A549 (cell line): ENCODE measurements around the gene DPY19L1.
"Not testable (repeated sequence)": the region's sequence is repeated elsewhere in the genome, so short reads cannot be mapped to it uniquely, and the experiment has no call there.

Source experiments
- EP300 ChIP-seq, 2 experiments: fragments of >200 bp; sonication (Bioruptor Twin); formaldehyde crosslinking; IDR thresholded peaks; 2 replicates in 1 of 2; 3 replicates in 1 of 2; pipeline ENCODE4 v1.6.1; 2016 to 2017
- FOSL2 ChIP-seq, 2 experiments: fragments of 450-650 bp in 1 of 2; fragments of >200 bp in 1 of 2; sonication (Bioruptor Twin) in 1 of 2; formaldehyde crosslinking; IDR thresholded peaks; 2 replicates each; pipeline versions ENCODE4 v1.5.0 to v1.6.1; 2016 to 2020; ENCODE audit warnings: mild to moderate bottlenecking in 1 of 2, moderate library complexity in 1 of 2
- HOXA7 ChIP-seq: fragments of 250-450 bp; sonication (Bioruptor Pico); IDR thresholded peaks from 2 replicates; pipeline ENCODE4 v1.5.0; 2020; ENCODE audit warnings: mild to moderate bottlenecking, moderate library complexity
- JUNB ChIP-seq: fragments of >200 bp; sonication (Bioruptor Twin); formaldehyde crosslinking; IDR thresholded peaks from 2 replicates; pipeline ENCODE4 v1.6.1; 2016
- POLR2A ChIP-seq: IDR thresholded peaks from 2 replicates; pipeline ENCODE4 v1.6.1; 2012; ENCODE audit warnings: mild to moderate bottlenecking, low read length
- RARB ChIP-seq: fragments of 250-450 bp; sonication (Bioruptor Pico); IDR thresholded peaks from 2 replicates; pipeline ENCODE4 v1.8.0; 2021; ENCODE audit warnings: mild to moderate bottlenecking, moderate library complexity
- TF ChIP-seq, protein P1 (sequence below): fragments of >200 bp; sonication (Bioruptor Twin); formaldehyde crosslinking; IDR thresholded peaks from 3 replicates; pipeline ENCODE4 v1.5.1; 2016
- TF ChIP-seq, protein P2 (sequence below): fragments of 200-600 bp; sonication (generic); IDR thresholded peaks from 2 replicates; pipeline ENCODE4 v1.6.1; 2016; ENCODE audit warnings: antibody characterized with exemption, mild to moderate bottlenecking, moderate library complexity

DNA sequence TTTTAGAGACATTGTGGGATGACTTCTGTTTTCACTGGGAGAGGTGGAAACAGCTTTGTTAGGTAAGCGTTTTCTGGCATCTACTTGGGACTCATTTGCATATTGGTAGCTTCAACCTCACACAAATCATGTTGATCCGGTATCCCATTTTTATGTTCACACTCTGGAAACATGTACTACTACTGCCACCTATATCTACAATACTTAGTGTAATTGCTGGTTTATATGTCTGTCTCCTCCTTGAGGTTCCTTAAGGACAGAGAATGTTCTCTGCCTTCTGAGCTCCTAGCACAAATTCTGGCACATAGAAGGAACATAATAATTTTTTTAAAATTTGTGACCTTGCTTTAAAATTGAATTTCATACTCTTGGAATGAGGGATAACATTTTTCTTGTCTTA lies 28.1 kb upstream of the DPY19L1 start:
- not testable (repeated sequence) for TF ChIP-seq EP300 (IDR thresholded peaks at IDR 0.05); HOXA7 (CRISPR knock-in tag); RARB; POLR2A; FOSL2 (IDR thresholded peaks at IDR 0.05); FOSL2 (CRISPR knock-in tag; IDR thresholded peaks at IDR 0.05); JUNB
- TF ChIP-seq, protein P1, sequence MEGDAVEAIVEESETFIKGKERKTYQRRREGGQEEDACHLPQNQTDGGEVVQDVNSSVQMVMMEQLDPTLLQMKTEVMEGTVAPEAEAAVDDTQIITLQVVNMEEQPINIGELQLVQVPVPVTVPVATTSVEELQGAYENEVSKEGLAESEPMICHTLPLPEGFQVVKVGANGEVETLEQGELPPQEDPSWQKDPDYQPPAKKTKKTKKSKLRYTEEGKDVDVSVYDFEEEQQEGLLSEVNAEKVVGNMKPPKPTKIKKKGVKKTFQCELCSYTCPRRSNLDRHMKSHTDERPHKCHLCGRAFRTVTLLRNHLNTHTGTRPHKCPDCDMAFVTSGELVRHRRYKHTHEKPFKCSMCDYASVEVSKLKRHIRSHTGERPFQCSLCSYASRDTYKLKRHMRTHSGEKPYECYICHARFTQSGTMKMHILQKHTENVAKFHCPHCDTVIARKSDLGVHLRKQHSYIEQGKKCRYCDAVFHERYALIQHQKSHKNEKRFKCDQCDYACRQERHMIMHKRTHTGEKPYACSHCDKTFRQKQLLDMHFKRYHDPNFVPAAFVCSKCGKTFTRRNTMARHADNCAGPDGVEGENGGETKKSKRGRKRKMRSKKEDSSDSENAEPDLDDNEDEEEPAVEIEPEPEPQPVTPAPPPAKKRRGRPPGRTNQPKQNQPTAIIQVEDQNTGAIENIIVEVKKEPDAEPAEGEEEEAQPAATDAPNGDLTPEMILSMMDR: 0 out of 3 replicates have a peak, but pooled peaks have one; percentile 6
- TF ChIP-seq, protein P2, sequence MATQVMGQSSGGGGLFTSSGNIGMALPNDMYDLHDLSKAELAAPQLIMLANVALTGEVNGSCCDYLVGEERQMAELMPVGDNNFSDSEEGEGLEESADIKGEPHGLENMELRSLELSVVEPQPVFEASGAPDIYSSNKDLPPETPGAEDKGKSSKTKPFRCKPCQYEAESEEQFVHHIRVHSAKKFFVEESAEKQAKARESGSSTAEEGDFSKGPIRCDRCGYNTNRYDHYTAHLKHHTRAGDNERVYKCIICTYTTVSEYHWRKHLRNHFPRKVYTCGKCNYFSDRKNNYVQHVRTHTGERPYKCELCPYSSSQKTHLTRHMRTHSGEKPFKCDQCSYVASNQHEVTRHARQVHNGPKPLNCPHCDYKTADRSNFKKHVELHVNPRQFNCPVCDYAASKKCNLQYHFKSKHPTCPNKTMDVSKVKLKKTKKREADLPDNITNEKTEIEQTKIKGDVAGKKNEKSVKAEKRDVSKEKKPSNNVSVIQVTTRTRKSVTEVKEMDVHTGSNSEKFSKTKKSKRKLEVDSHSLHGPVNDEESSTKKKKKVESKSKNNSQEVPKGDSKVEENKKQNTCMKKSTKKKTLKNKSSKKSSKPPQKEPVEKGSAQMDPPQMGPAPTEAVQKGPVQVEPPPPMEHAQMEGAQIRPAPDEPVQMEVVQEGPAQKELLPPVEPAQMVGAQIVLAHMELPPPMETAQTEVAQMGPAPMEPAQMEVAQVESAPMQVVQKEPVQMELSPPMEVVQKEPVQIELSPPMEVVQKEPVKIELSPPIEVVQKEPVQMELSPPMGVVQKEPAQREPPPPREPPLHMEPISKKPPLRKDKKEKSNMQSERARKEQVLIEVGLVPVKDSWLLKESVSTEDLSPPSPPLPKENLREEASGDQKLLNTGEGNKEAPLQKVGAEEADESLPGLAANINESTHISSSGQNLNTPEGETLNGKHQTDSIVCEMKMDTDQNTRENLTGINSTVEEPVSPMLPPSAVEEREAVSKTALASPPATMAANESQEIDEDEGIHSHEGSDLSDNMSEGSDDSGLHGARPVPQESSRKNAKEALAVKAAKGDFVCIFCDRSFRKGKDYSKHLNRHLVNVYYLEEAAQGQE: not testable (repeated sequence)
